Testis (tissue), 2 donors: ENCODE measurements around the gene PMEPA1.

ENCODE experiments used
- CTCF ChIP-seq, 3 experiments: fragments of 450-650 bp in 2 of 3; fragments of 200-600 bp in 1 of 3; sonication (generic) in 1 of 3; IDR thresholded peaks; one replicate each; pipeline ENCODE4 v1.5.1; 2016 to 2019; ENCODE audit warnings: antibody characterized with exemption in 3 of 3, mild to moderate bottlenecking in 2 of 3, moderate library complexity in 1 of 3
- POLR2A ChIP-seq: fragments of 450-650 bp; IDR thresholded peaks from one replicate; pipeline ENCODE4 v1.6.1; 2017; ENCODE audit warnings: antibody characterized with exemption, mild to moderate bottlenecking, moderate library complexity

GRCh38 chr20:57679113-57679512 is 30.7 kb downstream of the PMEPA1 start:
- TF ChIP-seq CTCF (IDR thresholded peaks at IDR 0.05) (no peak), POLR2A (no peak)
